Activated T-cell treated with anti-CD3 and anti-CD28 coated beads for 4 hours (primary cell): ENCODE results near the gene CYB561D2.
"Not testable (repeated sequence)": the region's sequence is repeated elsewhere in the genome, so short reads cannot be mapped to it uniquely, and the experiment has no call there.

ENCODE experiments used
- DNase-seq: peaks from one replicate; pipeline ENCODE4 v3.0.0-alpha.2; 2020

The CYB561D2 gene, protein sequence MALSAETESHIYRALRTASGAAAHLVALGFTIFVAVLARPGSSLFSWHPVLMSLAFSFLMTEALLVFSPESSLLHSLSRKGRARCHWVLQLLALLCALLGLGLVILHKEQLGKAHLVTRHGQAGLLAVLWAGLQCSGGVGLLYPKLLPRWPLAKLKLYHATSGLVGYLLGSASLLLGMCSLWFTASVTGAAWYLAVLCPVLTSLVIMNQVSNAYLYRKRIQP

GRCh38 chr3:50350527-50351322 is at the start of gene CYB561D2, which contains the start of gene NPRL2:
Gene CYB561D2 (plus strand): TSS chr3:50350862. CDS start chr3:50351434, 572 bp downstream.
Gene NPRL2 (minus strand): TSS chr3:50350775. CDS start chr3:50350652, 123 bp downstream.
- peak; percentile 98 for DNase-seq

DNA sequence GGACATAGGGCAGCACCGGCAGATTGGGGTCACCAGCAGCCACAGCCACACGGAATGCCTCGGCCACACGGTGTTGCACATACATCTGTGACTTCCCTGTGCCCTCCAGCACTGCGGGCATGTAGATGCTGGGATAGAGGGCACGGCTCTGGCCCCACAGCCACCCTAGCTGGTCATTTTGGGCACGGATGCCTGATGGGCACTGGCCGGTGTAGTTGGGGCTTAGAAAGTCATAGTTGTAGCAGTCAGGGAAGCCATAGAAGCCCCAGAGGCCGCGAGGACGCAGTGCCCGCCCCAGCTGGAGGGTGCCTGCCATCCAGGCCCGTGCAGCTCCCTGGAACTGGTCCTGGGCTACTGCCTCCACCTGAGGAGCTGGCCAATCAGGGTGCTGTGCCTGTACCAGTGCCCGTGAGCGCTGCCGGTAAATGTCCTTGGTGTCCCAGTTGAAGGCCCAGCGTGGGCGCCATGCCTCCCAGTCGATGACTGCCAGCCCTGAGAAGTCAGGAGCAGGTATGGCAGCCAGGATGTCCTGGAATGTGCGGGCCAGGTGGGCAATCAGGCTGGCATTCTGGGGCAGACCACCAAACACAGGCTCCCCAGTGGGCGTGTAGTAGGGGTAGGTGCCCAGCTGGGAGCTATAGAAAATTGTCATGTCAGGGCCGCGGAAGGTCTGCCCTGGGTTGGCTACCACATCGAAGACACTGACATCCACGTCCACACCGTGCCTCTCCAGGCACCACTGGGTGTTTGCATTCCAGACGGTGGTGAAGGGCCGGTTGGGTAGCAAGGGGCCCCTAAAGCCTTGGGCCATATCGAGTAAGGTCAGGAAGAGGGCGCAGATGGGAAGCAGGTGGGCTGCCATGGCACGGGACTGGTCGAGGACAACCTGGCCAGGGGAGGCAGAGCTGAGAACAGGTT is 48.3 kb upstream of the CYB561D2 start:
- no peak for DNase-seq

DNA sequence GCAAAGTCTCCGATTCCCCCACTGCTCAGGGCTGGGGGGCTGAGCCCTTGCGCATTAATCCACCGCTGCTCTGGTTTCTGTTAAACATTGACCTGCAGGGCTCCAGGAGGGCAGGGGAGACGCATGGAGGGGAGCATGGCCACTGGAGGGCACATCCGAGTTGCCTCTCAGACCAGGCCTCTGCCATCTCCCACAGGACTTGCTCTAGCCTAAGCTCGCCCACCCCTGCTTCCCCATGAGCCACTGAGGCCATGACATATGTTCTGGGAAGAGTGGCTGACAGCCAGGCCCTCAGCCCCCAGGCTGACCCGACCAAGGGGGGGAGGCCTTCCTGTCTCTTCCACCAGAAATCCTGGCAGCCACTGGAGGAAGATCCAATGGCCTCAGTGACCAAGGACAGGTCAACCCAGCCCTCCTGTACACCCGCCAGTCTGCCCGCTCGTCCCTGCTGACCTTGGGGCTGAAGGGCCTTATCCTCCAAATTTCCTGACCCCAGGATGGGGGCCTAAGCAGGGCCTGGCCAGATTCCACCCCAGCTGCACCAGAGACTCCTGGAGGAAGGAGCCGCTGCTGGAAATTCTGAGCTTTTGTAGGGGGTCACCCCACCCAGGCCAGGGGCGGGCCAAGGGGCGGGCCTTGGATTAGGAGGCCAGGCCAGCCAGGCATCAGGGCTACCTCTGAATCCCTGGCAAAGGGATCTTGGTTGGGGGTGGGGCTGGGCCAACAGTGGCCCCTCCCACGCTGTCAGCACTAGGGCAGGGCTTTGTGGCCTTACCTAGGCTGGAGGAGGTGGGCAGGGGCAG is 47.4 kb upstream of the CYB561D2 start, which contains the start of gene HYAL1:
Gene HYAL1 (minus strand): TSS at position 562 of the 803 bp plus-strand sequence. CDS start 618 bp downstream, outside the sequence.
- DNase-seq = no peak

- DNase-seq = no peak
Observed at GRCh38 chr3:50304601-50305000, 46.1 kb upstream of the CYB561D2 start.

DNA sequence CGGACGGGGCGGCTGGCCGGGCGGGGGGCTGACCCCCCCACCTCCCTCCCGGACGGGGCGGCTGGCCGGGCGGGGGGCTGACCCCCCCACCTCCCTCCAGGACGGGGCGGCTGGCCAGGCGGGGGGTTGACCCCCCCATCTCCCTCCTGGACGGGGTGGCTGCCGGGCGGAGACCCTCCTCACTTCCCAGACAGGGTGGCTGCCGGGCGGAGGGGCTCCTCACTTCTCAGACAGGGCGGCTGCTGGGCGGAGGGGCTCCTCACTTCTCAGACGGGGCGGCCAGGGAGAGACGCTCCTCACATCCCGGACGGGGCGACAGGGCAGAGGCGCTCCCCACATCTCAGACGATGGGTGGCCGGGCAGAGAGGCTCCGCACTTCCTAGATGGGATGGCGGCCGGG is 38.6 kb upstream of the CYB561D2 start:
- not testable (repeated sequence) for DNase-seq

- DNase-seq = no peak
Observed at GRCh38 chr3:50314342-50314741, 36.3 kb upstream of the CYB561D2 start.

GRCh38 chr3:50314816-50315215 is 35.8 kb upstream of the CYB561D2 start:
- no peak for DNase-seq

GRCh38 chr3:50316657-50317242 is 33.9 kb upstream of the CYB561D2 start:
- DNase-seq = peak; percentile 56

GRCh38 chr3:50317300-50317699 is 33.4 kb upstream of the CYB561D2 start:
- DNase-seq = no peak

DNA sequence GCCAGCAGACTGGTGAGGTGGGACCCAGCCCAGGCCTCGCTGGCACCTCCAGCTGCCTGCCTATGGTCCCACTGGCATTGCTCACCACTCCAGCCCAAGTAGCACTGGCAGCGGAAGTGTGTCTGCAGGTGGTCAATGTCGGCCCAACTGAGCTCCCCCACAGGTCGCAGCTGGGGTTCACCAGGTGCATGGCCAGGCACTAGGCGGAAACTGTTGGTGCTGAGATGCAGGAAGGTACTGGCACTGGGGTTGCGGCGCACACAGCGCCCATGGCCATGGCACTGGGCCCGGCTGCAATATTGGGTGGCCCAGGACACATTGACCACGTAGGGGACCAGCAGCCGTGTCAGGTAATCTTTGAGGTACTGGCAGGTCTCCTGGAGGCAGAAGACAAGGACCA is 32.5 kb upstream of the CYB561D2 start:
- DNase-seq = no peak

DNA sequence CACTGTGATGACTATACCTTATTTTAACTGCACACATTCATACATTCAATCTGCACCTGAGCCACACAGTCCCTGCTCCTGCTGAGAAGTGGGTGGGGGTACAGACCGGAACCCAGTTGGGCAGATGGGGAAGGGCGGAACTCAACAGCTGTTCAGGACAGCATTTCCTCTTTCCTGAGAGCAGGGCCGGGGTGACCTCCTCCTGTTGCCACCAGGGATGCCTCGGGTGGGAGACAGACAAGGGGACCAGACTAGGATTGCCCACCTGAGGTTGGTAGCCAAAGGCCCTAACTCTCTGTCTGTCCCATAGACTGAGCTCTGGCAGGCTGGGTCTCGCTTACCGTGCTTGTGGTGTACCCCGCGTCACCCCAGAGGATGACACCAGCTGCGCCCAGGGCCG is 32.0 kb upstream of the CYB561D2 start:
- no peak for DNase-seq

GRCh38 chr3:50319181-50319893 is 31.3 kb upstream of the CYB561D2 start:
- DNase-seq = no peak

- DNase-seq = no peak
Observed at GRCh38 chr3:50319894-50320625, 30.6 kb upstream of the CYB561D2 start.

- peak; percentile 55 for DNase-seq
Observed at GRCh38 chr3:50320853-50321335, 29.8 kb upstream of the CYB561D2 start.

DNA sequence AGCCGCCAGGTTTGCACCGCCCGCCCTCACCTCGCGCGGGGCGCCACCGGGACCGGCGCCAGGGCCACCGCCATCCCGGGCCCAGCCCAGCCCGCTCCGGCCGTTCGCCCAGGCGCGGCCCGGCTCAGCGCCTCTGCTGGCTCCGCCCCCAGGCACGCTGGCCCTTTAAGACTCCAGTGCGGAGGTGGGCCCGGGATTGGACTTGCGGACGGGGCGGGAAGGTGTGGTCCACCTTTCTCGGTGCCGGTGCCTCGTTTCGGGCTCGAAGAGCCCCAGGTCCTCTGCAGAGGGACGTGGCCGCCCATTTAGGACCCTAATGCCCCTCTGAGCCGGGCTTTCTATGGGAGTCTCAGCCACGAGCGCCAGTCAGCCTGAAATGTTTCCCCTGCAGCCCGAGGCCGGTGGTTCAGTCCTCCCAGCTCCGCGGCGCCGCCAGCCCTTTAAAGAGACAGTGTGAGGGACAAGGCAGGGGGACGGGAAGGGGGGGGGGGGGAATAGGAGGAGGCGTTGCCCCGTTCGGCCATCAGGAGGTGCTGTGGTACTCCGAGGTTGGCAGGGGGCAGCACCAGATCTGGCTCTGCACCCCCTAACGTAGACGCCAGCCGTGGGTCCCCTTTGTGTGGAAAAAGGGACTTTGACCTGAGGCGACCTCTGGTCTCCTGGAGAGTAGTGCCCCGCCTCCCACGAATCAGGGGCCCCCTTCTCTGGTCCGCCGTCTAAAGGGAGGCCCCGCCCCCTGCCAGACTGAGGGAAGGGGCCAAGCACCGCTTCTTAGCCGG is 29.1 kb upstream of the CYB561D2 start:
- peak; percentile 72 for DNase-seq

GRCh38 chr3:50322115-50322385 is 28.6 kb upstream of the CYB561D2 start:
- DNase-seq = no peak

DNA sequence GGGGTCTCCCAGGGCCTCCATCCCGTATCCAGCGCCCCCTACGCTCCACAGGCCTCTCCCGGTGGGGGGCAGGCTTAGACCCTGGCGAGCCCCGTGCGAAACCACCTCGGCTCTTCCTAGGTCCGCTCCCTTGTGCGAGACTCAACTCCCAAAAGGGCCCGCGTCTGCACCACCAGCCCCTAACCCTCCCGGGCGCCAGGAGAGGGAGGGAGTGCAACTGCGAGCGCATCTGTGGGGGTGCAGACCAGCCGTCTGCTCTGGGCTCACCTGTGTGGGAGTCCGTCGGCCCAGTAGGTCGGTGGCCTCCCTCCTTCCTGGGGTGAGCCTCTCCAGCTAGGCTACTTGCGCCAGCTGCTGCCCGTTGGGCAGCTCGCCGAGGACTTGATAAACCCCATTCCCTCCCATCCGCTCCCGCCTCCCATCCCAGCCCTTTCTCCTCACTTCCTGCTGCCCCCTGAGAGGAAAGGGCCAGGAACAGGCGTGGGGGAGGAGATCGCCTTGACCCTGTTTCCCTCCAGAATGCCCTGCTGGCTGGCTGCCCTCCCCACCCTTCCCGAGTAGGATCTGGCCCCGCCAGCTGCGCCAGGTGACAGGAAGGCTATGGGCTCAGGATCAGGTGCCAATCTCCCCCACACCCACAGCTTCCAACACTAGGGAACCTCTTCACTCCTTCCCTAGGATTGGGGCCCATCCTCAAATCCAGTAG is 28.1 kb upstream of the CYB561D2 start, which contains the start of gene HYAL2:
Gene HYAL2 (minus strand): TSS at position 360 of the 706 bp plus-strand sequence. CDS start 2,256 bp downstream, outside the sequence.
- DNase-seq = no peak

DNA sequence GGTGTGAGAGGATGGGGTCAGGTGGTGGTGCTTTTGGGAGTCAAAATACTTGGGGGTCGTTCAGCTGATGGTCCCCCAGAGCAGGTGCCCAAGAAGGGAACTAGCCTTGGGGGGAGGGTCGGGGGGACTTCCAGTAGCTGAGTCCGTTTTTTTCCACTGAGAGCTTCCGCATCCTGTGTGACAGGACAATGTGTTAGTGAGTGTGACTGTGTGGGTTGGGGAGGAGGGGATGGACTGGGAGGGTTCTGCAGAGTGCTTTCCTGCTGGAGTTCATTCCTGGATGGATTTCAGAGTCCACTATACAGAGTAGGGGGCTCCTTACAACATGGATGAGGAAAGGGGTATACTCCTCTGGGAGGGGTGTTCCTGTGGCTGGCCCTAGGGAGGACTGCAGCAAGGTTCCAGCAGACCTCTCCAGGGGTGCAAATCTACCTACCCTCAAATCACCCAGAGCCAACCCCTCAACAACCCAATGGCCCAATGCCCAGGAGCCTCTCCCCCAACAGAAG is 27.5 kb upstream of the CYB561D2 start:
- no peak for DNase-seq
